ENCODE data around the gene LASP1NB.
"Not testable (repeated sequence)": the region's sequence is repeated elsewhere in the genome, so short reads cannot be mapped to it uniquely, and the experiment has no call there.

LASP1NB gene

DNA sequence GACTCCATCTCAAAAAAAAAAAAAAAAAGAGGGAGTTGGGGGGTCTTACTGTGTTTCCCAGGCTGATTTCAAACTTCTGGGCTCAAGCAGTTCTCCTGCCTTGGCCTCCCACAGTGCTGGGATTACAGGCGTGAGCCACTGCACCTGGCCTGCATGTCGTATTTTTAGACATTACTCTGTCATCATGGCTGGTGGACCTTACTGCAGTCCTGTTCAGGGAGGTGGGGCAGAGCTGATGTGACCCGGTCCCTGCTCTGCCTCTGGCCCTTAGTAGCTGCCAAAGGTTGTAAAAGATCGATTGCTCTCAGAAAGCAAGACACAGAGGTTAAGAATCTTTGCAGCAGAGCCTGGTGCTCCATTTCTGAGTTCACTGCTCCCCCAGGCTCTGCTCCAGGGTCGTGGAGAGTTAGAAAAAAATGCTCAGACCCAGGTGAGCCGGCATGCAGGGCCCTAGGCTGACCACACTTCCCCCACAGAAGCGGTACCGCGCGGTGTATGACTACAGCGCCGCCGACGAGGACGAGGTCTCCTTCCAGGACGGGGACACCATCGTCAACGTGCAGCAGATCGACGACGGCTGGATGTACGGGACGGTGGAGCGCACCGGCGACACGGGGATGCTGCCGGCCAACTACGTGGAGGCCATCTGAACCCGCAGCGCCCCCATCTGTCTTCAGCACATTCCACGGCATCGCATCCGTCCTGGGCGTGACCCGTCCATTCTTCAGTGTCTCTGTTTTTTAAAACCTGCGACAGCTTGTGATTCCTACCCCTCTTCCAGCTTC lies 7.1 kb upstream of the LASP1NB start:
- no peak for DNase-seq (ENCODE audit: low read depth, low spot score)

GRCh38 chr17:38918916-38919315 lies 6.5 kb upstream of the LASP1NB start:
- no peak for DNase-seq (ENCODE audit: low read depth, low spot score)

DNA sequence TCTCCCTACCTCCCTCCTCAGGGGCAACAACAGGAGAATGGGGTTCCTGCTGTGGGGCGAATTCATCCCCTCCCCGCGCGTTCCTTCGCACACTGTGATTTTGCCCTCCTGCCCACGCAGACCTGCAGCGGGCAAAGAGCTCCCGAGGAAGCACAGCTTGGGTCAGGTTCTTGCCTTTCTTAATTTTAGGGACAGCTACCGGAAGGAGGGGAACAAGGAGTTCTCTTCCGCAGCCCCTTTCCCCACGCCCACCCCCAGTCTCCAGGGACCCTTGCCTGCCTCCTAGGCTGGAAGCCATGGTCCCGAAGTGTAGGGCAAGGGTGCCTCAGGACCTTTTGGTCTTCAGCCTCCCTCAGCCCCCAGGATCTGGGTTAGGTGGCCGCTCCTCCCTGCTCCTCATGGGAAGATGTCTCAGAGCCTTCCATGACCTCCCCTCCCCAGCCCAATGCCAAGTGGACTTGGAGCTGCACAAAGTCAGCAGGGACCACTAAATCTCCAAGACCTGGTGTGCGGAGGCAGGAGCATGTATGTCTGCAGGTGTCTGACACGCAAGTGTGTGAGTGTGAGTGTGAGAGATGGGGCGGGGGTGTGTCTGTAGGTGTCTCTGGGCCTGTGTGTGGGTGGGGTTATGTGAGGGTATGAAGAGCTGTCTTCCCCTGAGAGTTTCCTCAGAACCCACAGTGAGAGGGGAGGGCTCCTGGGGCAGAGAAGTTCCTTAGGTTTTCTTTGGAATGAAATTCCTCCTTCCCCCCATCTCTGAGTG lies 5.9 kb upstream of the LASP1NB start:
- DNase-seq (ENCODE audit: low read depth, low spot score): no peak

DNA sequence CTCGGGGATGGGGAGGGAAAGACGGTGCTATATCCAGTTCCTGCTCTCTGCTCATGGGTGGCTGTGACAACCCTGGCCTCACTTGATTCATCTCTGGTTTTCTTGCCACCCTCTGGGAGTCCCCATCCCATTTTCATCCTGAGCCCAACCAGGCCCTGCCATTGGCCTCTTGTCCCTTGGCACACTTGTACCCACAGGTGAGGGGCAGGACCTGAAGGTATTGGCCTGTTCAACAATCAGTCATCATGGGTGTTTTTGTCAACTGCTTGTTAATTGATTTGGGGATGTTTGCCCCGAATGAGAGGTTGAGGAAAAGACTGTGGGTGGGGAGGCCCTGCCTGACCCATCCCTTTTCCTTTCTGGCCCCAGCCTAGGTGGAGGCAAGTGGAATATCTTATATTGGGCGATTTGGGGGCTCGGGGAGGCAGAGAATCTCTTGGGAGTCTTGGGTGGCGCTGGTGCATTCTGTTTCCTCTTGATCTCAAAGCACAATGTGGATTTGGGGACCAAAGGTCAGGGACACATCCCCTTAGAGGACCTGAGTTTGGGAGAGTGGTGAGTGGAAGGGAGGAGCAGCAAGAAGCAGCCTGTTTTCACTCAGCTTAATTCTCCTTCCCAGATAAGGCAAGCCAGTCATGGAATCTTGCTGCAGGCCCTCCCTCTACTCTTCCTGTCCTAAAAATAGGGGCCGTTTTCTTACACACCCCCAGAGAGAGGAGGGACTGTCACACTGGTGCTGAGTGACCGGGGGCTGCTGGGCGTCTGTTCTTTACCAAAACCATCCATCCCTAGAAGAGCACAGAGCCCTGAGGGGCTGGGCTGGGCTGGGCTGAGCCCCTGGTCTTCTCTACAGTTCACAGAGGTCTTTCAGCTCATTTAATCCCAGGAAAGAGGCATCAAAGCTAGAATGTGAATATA lies 4.8 kb upstream of the LASP1NB start:
- DNase-seq (ENCODE audit: low read depth, low spot score): no peak

- no peak for DNase-seq (ENCODE audit: low read depth, low spot score)
These were observed 3.5 kb upstream of the LASP1NB start for GRCh38 chr17:38921756-38922411.

- DNase-seq (ENCODE audit: low read depth, low spot score): no peak
These were observed 2.7 kb upstream of the LASP1NB start for GRCh38 chr17:38922538-38923297.

DNA sequence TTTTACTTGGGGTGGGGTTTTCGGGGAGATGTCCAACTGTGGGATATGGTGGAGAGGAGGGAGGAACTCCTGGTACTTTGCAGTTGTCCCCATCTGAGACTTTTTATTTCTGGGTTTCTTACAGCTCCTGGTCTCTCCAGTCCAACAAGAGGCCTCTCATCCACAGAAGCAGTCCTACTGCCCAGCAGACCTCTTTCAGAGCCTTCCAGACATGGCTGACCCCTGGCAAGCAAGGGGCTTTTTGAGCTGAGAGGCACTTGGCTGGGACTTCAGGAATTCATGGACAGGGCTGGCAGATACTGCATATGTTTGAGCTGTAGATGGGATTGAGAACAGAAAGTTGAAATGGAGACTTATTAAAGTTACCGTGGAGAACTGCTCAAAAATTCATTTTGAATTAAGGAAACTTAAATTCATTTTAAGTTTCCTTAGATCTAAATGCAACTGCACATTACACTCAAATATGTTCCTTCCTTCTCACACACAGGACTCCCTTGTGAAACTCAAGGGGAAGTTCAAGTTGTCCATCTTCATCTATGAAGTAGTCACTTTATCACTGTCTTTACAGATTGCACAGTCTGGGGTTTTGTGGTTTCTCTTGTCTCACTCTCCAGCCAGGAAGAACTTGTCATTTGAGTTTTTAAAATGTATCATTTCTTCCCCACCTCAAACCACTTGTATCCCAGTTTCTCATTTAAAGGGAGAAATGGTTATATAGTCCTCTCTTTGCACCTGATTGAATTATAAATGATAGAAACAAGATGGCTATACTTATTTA lies 1.1 kb downstream of the LASP1NB start:
- DNase-seq (ENCODE audit: low read depth, low spot score): no peak

- DNase-seq (ENCODE audit: low read depth, low spot score): not testable (repeated sequence)
These were observed 5.4 kb downstream of the LASP1NB start for GRCh38 chr17:38930782-38931181.

DNA sequence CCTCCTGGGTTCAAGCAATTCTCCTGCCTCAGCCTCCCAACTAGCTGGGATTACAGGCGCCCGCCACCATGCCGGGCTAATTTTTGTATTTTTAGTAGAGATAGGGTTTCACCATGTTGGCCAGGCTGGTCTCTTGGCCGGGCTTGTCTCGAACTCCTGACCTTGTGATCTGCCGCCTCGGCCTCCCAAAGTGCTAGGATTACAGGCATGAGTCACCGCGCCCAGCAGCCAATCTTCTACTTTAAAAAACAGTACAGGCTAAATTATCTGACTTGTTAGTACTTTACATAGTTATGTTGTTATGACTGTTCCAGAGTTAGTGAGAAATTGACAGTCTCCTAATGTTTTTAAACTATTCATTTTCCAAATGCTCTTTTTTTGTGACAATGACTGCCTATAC lies 8.5 kb downstream of the LASP1NB start:
- DNase-seq (ENCODE audit: low read depth, low spot score): not testable (repeated sequence)

DNA sequence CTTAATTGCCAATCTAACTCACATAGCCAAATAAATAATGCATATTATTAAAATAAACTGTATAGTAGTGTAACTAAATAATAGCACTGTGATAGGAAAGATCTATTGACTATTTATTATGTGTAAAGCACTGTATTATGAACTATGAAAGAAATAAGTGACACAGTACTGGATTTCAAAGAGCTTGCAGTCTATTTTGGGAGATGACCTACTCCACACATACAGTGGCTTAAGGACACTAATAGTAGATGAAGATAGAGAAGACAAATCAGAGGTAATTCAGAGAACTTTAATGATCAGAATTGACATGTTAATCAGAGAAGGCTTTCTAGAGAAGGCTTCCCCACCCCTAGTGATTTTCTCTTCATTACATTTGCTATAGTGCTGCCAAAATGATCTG lies 14.6 kb downstream of the LASP1NB start:
- no peak for DNase-seq (ENCODE audit: low read depth, low spot score)

- DNase-seq (ENCODE audit: low read depth, low spot score): no peak
These were observed 15.0 kb downstream of the LASP1NB start for GRCh38 chr17:38940404-38940803.

DNA sequence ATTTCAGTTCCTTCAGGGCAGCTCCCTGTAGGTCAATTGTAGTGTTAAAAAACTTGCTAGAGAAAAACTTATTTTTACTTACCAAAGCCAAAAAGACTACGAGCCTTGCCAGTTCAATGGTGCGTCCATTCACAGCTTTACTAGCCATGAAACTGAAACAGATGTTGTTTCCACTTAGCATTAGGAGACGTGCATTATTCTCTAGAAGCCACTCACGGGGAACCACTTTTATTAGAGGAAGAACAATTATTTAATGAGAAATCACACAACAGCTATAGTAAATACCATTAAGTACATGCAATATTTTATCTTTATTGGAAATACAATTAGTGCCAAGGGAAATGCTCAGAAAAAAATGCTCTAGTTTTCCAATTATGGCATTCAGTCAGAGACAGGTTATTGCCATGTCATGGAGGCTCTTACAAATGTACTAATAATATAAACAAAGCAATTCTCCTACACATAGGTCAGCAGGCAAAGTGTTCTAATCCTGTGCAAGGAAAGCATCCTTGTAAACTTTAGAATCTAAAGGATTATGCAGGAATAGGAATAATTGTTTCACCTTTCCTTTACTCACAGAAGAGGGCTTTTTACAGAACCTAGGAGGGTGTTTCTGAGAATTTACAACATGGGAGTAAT lies 17.4 kb downstream of the LASP1NB start:
- no peak for DNase-seq (ENCODE audit: low read depth, low spot score)

- no peak for DNase-seq (ENCODE audit: low read depth, low spot score)
These were observed 18.2 kb downstream of the LASP1NB start for GRCh38 chr17:38943607-38944006.

DNA sequence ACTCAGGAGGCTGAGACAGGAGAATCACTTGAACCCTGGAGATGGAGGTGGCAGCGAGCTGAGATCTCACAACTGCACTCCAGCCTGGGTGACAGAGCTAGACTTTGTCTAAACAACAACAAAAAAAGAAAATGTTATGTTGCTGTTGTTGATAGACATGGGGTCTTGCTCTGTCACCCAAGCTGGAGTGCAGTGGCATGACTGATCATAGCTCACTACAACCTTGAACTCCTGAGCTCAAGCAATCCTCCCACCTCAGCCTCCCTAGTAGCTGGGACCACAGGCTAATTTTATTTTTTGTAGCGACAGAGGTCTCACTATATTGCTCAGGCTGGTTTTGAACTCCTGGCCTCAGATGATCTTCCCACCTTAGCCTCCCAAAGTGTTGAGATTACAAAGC lies 21.8 kb downstream of the LASP1NB start:
- no peak for DNase-seq (ENCODE audit: low read depth, low spot score)

GRCh38 chr17:38953800-38954199 lies 28.4 kb downstream of the LASP1NB start:
- DNase-seq (ENCODE audit: low read depth, low spot score): not testable (repeated sequence)

GRCh38 chr17:38958326-38958725 lies 32.9 kb downstream of the LASP1NB start:
- no peak for DNase-seq (ENCODE audit: low read depth, low spot score)

- no peak for DNase-seq (ENCODE audit: low read depth, low spot score)
These were observed 33.3 kb downstream of the LASP1NB start for GRCh38 chr17:38958756-38959155.

- DNase-seq (ENCODE audit: low read depth, low spot score): no peak
These were observed 34.1 kb downstream of the LASP1NB start for GRCh38 chr17:38959508-38959907.

DNA sequence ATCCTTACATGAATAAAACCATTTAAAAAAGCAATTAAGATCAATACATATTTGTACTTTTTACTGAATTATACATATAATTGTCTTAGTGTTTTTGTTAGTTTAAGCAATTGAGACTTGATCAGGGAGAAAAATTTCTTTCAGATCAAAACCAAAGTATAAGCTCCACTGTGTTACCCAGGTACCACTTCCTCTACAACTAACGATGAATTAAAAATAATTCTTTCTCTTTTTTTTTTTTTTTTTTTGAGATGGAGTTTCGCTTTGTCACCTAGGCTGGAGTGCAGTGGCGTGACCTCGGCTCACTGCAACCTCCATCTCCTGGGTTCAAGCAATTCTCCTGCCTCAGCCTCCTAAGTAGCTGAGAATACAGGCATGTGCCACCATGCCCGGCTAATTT lies 35.0 kb downstream of the LASP1NB start:
- no peak for DNase-seq (ENCODE audit: low read depth, low spot score)

Measured in activated CD4-positive, CD25-positive, alpha-beta regulatory T cell treated with anti-CD3 and anti-CD28 coated beads, Interleukin-2, amount 50 U/mL, for 16 hours (primary cell).